GM18519 (cell line): ENCODE measurements around the gene ACSM2A.
"Not testable (repeated sequence)": the region's sequence is repeated elsewhere in the genome, so short reads cannot be mapped to it uniquely, and the experiment has no call there.

Experiments used
- ATAC-seq: cut with Tn5 transposase; IDR thresholded peaks from one replicate; pipeline ENCODE4 v1.9.1; 2021; ENCODE audit warnings: mild to moderate bottlenecking, moderate library complexity; ENCODE audit not compliant: unreplicated experiment, low FRiP score

Gene ACSM2A

GRCh38 chr16:20536669-20537068 is 85.3 kb downstream of the ACSM2A start:
- ATAC-seq: not testable (repeated sequence)
